ENCODE measurements around the gene SEPTIN2. TPM values are rescaled to one million over a fixed set of nuclear protein-coding genes. Genes with fewer than 3 reads are reported as not detected.
"Not testable (repeated sequence)": the region's sequence is repeated elsewhere in the genome, so short reads cannot be mapped to it uniquely, and the experiment has no call there.

Gene SEPTIN2
- total RNA-seq, 2 donors from 2014 or later = 289 to 405 TPM

- no peaks in the 10 kb centered on the region for H3K27me3 ChIP-seq (replicated peaks; ENCODE audit: insufficient read depth)
- peaks cover 29 to 48% of the 10 kb centered on the region in 2 donors for H3K4me1 ChIP-seq (ENCODE audit: control insufficient read depth in 1 of 2, low read depth in 2 of 2)
- TF ChIP-seq CTCF (IDR thresholded peaks at IDR 0.05) = no peak
- ATAC-seq (ENCODE audit: insufficient number of reproducible peaks, low FRiP score, low read depth) = no peak
- peak overlapping the region; percentile 80 for H3K4me3 ChIP-seq
- H3K27ac ChIP-seq = peak overlapping the region; percentile 99
- H3K36me3 ChIP-seq = no peaks in the 10 kb centered on the region
- DNase-seq (ENCODE audit: low spot score) = no peak
- H3K9me3 ChIP-seq = no peaks in the 10 kb centered on the region
Observed at GRCh38 chr2:241314226-241315092, 1.3 kb upstream of the SEPTIN2 start.

- peak within 1 kb of the TSS; percentile 99 for H3K27ac ChIP-seq
- H3K4me1 ChIP-seq (ENCODE audit: control insufficient read depth in 1 of 2, low read depth in 2 of 2) = peaks cover 23 to 50% of the 10 kb centered on the region in 2 donors
- H3K4me3 ChIP-seq = peak within 1 kb of the TSS; percentile 80
- DNase-seq (ENCODE audit: low spot score) = peak; percentile 96
- H3K9me3 ChIP-seq = no peaks in the 10 kb centered on the region
- no peaks in the 10 kb centered on the region for H3K27me3 ChIP-seq (replicated peaks; ENCODE audit: insufficient read depth)
- ATAC-seq (ENCODE audit: insufficient number of reproducible peaks, low FRiP score, low read depth) = peak; percentile 93
- no peaks in the 10 kb centered on the region for H3K36me3 ChIP-seq
- TF ChIP-seq CTCF (IDR thresholded peaks at IDR 0.05) = no peak
Observed at GRCh38 chr2:241315093-241315878, 439 bp upstream of the SEPTIN2 start, which contains the start of gene HDLBP. TSS of gene HDLBP (minus strand) at chr2:241315672. CDS start at chr2:241266869, 48,803 bp downstream.

GRCh38 chr2:241316825-241317224 is 1.1 kb downstream of the SEPTIN2 start:
- TF ChIP-seq CTCF (IDR thresholded peaks at IDR 0.05) = no peak
- Histone ChIP-seq H3K9me3 (no peaks in the 10 kb centered on the region), H3K27me3 (replicated peaks; ENCODE audit: insufficient read depth) (no peaks in the 10 kb centered on the region), H3K36me3 (no peaks in the 10 kb centered on the region), H3K4me3 (peak overlapping the region; percentile 80), H3K27ac (peak overlapping the region; percentile 88 to 99), H3K4me1 (ENCODE audit: control insufficient read depth in 1 of 2, low read depth in 2 of 2) (peaks cover 39 to 65% of the 10 kb centered on the region in 2 donors)
- ATAC-seq (ENCODE audit: insufficient number of reproducible peaks, low FRiP score, low read depth) (no peak), DNase-seq (ENCODE audit: low spot score) (no peak)

- H3K4me1 ChIP-seq (ENCODE audit: control insufficient read depth in 1 of 2, low read depth in 2 of 2) = peaks cover 42 to 71% of the 10 kb centered on the region in 2 donors
- no peak for ATAC-seq (ENCODE audit: insufficient number of reproducible peaks, low FRiP score, low read depth)
- no peaks in the 10 kb centered on the region for H3K9me3 ChIP-seq
- no peak for TF ChIP-seq CTCF (IDR thresholded peaks at IDR 0.05)
- no peaks in the 10 kb centered on the region for H3K36me3 ChIP-seq
- no peaks in the 10 kb centered on the region for H3K27me3 ChIP-seq (replicated peaks; ENCODE audit: insufficient read depth)
- peak overlapping the region; percentile 80 for H3K4me3 ChIP-seq
- DNase-seq (ENCODE audit: low spot score) = no peak
- peak overlapping the region in 1 of 2 donors; percentile 99 for H3K27ac ChIP-seq
Observed at GRCh38 chr2:241317391-241317790, 1.7 kb downstream of the SEPTIN2 start.

- H3K4me3 ChIP-seq = peak overlapping the region; percentile 28
- H3K4me1 ChIP-seq (ENCODE audit: control insufficient read depth in 1 of 2, low read depth in 2 of 2) = peaks cover 42 to 77% of the 10 kb centered on the region in 2 donors
- not testable (repeated sequence) for H3K27ac ChIP-seq
Observed at GRCh38 chr2:241318830-241319229, 3.1 kb downstream of the SEPTIN2 start.

More at GRCh38 chr2:241318830-241319229, 3.1 kb downstream of the SEPTIN2 start:
- not testable (repeated sequence) for H3K27me3 ChIP-seq (replicated peaks; ENCODE audit: insufficient read depth); DNase-seq (ENCODE audit: low spot score); ATAC-seq (ENCODE audit: insufficient number of reproducible peaks, low FRiP score, low read depth); H3K9me3 ChIP-seq; H3K36me3 ChIP-seq
